Cerebellar nuclear complex (tissue), 1 donor: Measurements from ENCODE around the gene RNU6-9.
A peak's percentile ranks its signal among the peaks of the same experiment; 100 is the strongest.

Source experiments
- DNase-seq, 2 experiments: peaks; one replicate each; lab custom pipeline; 2025; lab: John Stamatoyannopoulos, UW

RNU6-9 gene

DNA sequence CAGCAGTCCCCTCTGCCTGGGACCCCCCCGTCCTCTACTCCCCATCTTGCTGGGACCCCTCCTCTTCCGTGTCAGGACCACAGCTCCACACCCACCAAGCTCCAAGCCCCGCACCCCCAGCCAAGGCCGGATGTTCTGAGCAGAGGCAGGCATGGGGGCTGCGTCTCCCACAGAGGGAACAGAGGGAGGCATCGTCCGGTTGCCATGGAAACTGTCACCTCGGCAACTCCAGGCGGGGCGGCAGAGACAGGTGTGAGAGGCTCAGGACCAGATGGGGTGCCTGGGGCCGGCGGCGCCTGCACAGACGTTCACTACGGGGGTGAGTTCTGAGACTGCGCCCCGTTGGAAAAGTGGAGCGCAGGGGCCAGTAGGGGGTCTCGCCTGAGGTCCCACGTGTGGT is 5.4 kb downstream of the RNU6-9 start:
- DNase-seq = peak in 1 of 2 experiments; percentile 43

GRCh38 chr19:899336-900042 is 6.2 kb downstream of the RNU6-9 start:
- DNase-seq = no peak

GRCh38 chr19:900043-900301 is 6.7 kb downstream of the RNU6-9 start:
- DNase-seq = no peak

DNA sequence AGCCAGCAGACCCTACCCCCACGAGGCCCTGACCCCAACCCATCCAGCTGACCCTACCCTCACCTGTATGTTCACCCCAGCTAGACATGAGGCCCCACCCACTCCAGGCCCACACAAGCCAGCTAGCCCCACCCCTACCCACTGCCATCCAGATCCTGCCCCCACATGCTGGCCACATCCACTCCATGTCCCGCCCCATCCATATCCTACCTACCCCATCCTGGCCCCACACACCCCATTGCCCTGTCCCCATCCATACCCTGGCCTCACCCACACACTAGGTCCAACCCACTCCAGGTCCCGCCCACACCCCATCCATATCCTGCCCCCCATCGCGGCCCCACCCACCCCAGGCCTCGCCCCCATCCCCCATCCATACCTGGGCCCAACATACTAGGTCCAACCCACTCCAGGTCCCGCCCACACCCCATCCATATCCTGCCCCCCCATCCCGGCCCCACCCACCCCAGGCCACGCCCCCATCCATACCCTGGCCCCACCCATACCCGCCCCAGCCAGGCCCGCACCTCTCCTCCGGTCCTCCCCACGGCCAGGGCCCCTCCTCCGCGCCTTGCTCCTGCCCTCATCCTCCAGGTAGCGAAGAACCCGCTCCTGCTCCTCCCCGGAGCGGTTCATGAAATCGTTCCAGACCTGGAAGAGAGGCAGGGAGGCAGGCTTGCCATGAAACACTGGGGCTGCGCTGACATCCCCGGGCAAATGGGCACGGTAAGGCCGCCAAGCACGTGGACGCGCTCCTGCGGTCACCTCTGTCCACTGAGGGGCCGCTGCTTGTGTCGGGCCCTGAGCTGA is 7.2 kb downstream of the RNU6-9 start:
- DNase-seq = no peak

DNA sequence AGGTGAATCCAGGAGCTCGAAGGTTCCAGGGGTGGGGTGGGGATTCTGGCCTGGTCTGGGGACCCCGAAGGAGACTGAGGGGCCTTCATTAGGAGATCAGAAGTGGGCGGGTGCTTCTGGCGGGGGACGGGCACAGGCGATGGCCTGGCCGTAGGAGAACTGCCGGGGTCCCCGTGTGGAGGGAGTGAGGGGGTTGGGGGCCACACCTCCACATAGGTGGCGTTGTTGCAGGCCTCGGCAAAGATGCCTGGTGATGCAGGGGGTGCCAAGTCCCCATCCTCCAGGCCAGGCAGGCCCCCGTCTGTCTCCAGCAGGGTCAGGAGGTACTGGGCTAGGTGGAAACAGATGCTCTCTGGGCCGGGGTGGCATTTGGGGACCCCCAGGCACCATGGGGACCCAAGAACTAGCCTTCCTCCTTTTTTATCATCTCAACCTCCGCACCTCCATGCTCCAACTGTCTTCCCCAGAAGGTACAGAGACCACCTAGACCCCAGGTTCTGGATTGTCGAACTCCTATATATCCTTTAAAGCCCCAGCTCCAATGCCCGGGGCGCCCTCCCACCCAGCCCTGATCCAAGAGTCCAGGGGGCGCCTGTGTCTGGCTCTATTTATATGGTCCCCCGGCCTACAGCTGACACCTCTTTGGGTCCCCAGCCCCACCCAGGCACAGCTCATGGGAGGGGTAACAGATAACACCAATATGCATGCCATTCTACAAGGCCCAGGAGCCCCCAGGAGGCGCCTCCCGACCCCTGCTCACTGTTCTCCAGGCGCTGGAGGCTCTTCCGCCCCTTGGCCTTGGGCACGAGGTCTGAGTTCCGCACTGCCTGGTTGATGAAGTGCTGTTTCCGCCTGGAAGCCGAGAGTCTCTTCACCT is 8.2 kb downstream of the RNU6-9 start:
- no peak for DNase-seq

DNA sequence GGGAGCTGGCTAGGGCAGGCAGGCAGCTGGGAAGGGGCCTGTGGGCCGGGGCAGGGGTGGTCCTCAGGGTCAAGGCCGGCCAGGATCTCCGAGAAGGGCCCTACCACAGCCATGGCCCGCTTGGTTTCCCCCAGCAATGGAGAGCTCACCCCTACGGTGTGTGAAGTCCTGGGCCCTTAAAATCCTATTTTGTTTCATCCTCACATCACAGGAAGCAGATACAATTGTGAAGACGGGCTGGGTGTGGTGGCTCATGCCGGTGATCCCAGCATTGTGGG is 8.7 kb downstream of the RNU6-9 start:
- DNase-seq = no peak

DNA sequence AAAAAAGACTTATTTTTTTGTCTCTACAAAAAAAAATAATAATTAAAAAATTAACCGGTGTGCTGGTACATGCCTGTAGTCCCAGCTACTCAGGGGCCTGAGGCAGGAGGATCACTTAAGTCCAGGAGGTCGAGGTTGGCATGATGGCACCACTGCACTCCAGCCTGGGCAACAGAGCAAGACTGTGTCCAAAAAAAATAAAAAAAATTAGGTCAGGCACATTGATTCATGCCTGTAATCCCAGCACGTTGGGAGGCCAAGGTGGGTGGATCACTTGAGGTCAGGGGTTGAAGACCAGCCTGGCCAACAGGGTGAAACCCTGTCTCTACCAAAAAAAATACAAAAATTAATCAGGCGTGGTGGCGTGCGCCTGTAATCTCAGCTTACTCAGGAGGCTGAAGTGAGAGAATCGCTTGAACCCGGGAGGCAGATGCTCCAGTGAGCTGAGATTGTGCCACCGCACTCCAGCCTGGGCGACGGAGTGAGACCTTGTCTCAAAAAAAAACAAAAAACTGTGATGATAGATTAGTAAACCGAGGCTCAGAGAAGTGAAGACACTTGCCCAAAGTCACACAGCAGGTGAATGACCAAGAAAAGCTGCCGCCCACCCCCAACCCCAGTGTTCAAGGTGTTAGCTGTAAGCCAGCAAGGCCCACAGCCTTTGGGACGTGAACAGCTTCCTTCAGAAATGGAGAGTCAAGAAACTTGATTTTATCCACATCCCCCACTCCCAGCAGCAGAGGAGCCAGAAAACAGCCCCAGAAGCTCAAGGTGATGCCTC is 9.4 kb downstream of the RNU6-9 start:
- no peak for DNase-seq

GRCh38 chr19:903266-903797 is 10.0 kb downstream of the RNU6-9 start:
- no peak for DNase-seq

DNA sequence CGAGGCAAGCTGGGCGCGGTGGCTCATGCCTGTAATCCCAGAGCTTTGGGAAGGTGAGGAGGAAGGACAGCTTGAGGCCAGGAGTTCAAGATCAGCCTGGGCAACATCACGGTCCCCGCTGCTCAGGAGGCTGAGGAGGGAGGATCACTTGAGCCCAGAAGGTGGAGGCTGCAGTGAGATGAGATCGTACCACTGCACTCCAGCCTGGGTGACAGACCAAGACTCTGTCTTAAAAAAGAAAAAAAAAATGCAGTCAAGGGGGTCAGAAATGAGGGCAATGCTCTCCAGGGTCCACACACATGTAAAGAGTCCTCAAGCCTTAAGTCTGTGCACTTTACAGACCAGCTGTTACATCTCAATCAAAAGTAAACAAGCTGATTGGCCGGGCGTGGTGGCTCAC is 11.3 kb downstream of the RNU6-9 start:
- DNase-seq = no peak

DNA sequence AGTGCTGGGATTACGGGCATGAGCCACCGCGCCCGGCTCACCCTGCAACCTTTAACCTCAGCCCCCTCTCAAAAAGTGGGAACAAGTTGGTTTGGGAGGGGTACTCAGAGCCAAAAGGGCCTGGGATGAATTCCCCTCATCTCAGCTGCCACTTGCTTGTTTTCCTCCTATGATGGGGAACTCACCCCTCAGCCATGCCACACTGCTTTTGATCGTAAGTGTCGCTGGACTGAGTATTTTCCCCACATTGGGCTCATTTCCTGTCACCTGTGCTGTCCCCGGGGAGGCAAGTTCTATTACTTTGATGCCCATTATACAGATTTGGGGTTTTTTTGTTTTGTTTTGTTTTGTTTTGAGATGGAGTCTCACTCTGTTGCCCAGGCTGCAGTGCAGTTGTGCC is 13.2 kb downstream of the RNU6-9 start:
- no peak for DNase-seq

DNA sequence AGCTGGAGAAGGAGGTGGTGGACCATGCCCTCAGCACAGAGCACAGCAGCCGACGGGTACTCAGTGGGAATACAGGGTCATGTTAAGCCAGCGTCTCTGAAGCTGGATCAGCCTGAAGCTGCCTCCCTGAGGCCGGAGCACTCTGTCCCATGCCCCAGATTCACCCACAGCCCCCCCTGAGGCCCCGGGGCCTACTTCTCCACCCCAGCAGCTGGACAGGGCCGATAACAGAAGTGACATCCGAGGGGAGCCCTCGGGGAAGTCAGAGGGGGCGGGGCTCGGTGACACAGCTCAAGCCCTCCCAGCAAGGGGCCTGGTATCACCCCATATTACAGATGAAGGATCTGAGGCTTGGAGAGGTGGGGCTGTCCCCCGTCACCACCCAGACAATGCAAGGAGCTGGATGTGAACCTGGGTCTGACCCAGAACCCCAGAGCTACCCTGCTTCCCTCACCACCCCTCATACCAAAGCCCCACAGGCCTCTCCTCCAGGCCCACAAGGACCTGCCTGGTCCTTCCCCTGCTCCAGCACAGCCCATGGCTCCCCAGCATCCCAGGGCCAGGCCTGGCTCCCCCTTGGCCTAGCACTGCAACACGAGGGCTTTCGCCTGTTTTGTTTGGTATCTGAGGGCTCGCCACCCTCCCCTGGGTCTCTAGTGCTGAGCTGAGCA is 14.0 kb downstream of the RNU6-9 start:
- DNase-seq = no peak

DNA sequence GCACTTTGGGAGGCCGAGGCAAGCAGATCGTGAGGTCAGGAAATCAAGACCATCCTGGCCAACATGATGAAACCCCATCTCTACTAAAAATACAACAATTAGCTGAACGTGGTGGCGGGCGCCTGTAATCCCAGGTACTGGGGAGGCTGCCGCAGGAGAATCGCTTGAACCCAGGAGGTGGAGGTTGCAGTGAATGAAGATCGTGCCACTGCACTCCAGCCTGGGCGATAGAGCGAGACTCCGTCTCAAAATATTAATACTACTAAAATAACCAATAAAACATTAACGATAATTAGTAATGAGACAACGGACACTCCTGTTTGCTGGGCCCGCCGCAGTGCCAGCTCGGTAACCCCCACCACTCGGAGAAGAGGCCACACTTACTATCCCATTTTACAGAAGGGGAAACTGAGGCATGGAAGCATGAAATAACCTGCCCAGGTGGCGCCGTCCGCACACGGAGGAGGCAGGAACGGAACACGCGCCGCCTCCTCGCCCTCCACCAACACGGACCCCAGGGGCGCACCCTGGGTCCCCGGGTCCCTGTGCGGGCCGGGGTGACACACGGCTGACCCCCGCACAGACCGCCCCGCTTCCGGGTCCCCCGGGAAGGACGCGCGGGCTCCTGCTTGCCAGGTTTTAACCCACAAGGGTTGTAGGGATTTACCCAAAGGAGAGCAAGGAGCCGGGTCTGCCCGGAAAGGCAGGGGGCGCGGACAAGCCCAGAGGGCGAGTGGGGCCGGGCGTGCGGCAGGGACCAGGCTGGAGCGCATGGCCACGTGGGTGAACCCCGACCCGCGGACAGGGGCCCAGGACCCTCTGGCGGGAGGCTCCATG is 18.1 kb downstream of the RNU6-9 start:
- no peak for DNase-seq

- no peak for DNase-seq
Measured at GRCh38 chr19:912181-913079, 19.1 kb downstream of the RNU6-9 start.

GRCh38 chr19:913080-913748 is 19.9 kb downstream of the RNU6-9 start, which contains the start of gene R3HDM4:
Gene R3HDM4 (minus strand): TSS chr19:913219. CDS start chr19:913157, 62 bp downstream.
- no peak for DNase-seq

- no peak for DNase-seq
Measured at GRCh38 chr19:916645-917322, 23.5 kb downstream of the RNU6-9 start.

GRCh38 chr19:917323-918151 is 24.3 kb downstream of the RNU6-9 start, which contains the start of gene KISS1R:
Gene KISS1R (plus strand): TSS chr19:917333. CDS start chr19:917503, 170 bp downstream.
- DNase-seq = no peak

- no peak for DNase-seq
Measured at GRCh38 chr19:918152-918437, 24.8 kb downstream of the RNU6-9 start.
